SH-SY5Y (cell line): ENCODE results near the gene NAXD.

Experiments
- GATA2 ChIP-seq: IDR thresholded peaks from 2 replicates; pipeline ENCODE4 v1.6.1; 2011; ENCODE audit warnings: mild to moderate bottlenecking, low read depth, low read length
- GATA3 ChIP-seq: IDR thresholded peaks from 2 replicates; pipeline ENCODE4 v1.6.1; 2011; ENCODE audit warnings: low read depth, mild to moderate bottlenecking, low read length, moderate library complexity

The NAXD gene

GRCh38 chr13:110617321-110618072 lies 2.2 kb downstream of the NAXD start:
- no peak for TF ChIP-seq GATA2
- no peak for TF ChIP-seq GATA3

GRCh38 chr13:110618167-110618566 lies 2.8 kb downstream of the NAXD start:
- TF ChIP-seq GATA2 (no peak), GATA3 (no peak)

- TF ChIP-seq GATA3 (no peak), GATA2 (no peak)
Observed at GRCh38 chr13:110618780-110619179, 3.4 kb downstream of the NAXD start.

- TF ChIP-seq GATA3 (no peak), GATA2 (no peak)
Observed at GRCh38 chr13:110620596-110620995, 5.3 kb downstream of the NAXD start.

GRCh38 chr13:110624766-110625756 lies 9.7 kb downstream of the NAXD start:
- TF ChIP-seq GATA2 = no peak
- TF ChIP-seq GATA3 = no peak

GRCh38 chr13:110625771-110626321 lies 10.5 kb downstream of the NAXD start:
- TF ChIP-seq GATA2 (no peak), GATA3 (no peak)

GRCh38 chr13:110626521-110626920 lies 11.2 kb downstream of the NAXD start:
- TF ChIP-seq GATA3 = no peak
- no peak for TF ChIP-seq GATA2

GRCh38 chr13:110627351-110627750 lies 12.0 kb downstream of the NAXD start:
- TF ChIP-seq GATA3 (no peak), GATA2 (no peak)

GRCh38 chr13:110627761-110628476 lies 12.6 kb downstream of the NAXD start:
- no peak for TF ChIP-seq GATA3

- TF ChIP-seq GATA3 (no peak), GATA2 (no peak)
Observed at GRCh38 chr13:110628477-110628793, 13.1 kb downstream of the NAXD start.

- TF ChIP-seq GATA2 (no peak), GATA3 (no peak)
Observed at GRCh38 chr13:110628952-110629701, 13.8 kb downstream of the NAXD start.

- TF ChIP-seq GATA3 (no peak), GATA2 (no peak)
Observed at GRCh38 chr13:110629735-110630134, 14.4 kb downstream of the NAXD start.

- TF ChIP-seq GATA3 (no peak), GATA2 (no peak)
Observed at GRCh38 chr13:110630566-110631119, 15.3 kb downstream of the NAXD start.
